Coronary artery (tissue), 2 donors: ENCODE data around the gene SLC12A7.

Experiments used
- DNase-seq: peaks from one replicate; pipeline ENCODE4 v3.0.0-alpha.2; 2017; ENCODE audit warnings: low spot score
- H3K27ac ChIP-seq, 2 donors: fragments of 200-600 bp; sonication (generic); one replicate each; pipeline ENCODE4 v1.5.1; 2016 to 2019
- H3K4me3 ChIP-seq: fragments of 200-600 bp; sonication (generic); 2 replicates; pipeline ENCODE4 v1.5.1; 2016; ENCODE audit warnings: mild to moderate bottlenecking, moderate library complexity
- CTCF ChIP-seq: fragments of 200-600 bp; sonication (generic); IDR thresholded peaks from one replicate; pipeline ENCODE4 v1.5.1; 2019; ENCODE audit warnings: antibody characterized with exemption

Gene SLC12A7

GRCh38 chr5:1150866-1151265 lies 39.0 kb upstream of the SLC12A7 start:
- no peak overlapping the region for H3K27ac ChIP-seq
- DNase-seq: no peak

GRCh38 chr5:1144638-1145396 lies 33.0 kb upstream of the SLC12A7 start:
- no peak for DNase-seq
- H3K27ac ChIP-seq: no peak overlapping the region
- no peak overlapping the region for H3K4me3 ChIP-seq
- no peak for TF ChIP-seq CTCF

More at GRCh38 chr5:1150866-1151265, 39.0 kb upstream of the SLC12A7 start:
- H3K4me3 ChIP-seq: no peak overlapping the region
- TF ChIP-seq CTCF: no peak

GRCh38 chr5:1144089-1144488 lies 32.2 kb upstream of the SLC12A7 start:
- DNase-seq: no peak
- TF ChIP-seq CTCF: no peak
- Histone ChIP-seq H3K4me3 (no peak overlapping the region), H3K27ac (no peak overlapping the region)

- DNase-seq: no peak
- no peak for TF ChIP-seq CTCF
Measured at GRCh38 chr5:1143670-1143951, 31.7 kb upstream of the SLC12A7 start.

GRCh38 chr5:1142886-1143669 lies 31.2 kb upstream of the SLC12A7 start:
- no peak for TF ChIP-seq CTCF
- DNase-seq: no peak
- no peak overlapping the region for H3K27ac ChIP-seq
- H3K4me3 ChIP-seq: no peak overlapping the region

More at GRCh38 chr5:1143670-1143951, 31.7 kb upstream of the SLC12A7 start:
- H3K27ac ChIP-seq: no peak overlapping the region
- no peak overlapping the region for H3K4me3 ChIP-seq

GRCh38 chr5:1141834-1142233 lies 30.0 kb upstream of the SLC12A7 start:
- DNase-seq: no peak
- Histone ChIP-seq H3K27ac (no peak overlapping the region), H3K4me3 (no peak overlapping the region)
- no peak for TF ChIP-seq CTCF

- no peak for TF ChIP-seq CTCF
- no peak for DNase-seq
- H3K4me3 ChIP-seq: no peak overlapping the region
- H3K27ac ChIP-seq: no peak overlapping the region
Measured at GRCh38 chr5:1140818-1141189, 28.9 kb upstream of the SLC12A7 start.
